ENCODE data around the gene KRTAP10-11.

KRTAP10-11 gene

DNA sequence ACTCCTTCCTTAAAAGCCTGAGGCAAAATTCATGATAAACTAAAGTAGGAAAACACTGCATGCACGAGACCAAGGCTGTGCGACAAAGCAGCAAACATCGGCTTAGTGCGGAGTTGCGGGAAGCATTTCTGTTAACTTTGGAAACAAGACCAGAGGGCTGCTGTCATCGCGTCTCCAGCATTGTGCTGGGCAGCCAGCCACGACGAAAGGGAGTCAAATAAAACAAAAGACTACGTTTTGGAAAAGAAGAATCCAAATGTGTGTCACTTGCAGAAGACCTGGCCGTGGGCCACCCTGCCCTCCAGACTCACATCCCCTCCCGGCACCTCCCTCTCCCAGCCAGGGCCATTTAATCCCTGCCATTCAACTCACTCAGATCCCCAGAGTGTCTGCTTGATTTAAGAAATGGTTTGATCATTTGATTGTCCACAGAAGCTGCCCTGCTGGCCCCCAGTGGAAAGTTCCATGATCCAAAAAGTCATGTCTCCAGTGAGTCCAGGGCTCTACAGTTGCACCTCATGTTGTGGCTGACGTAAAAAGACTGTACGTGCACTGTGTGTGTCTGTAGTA lies 2.4 kb upstream of the KRTAP10-11 start:
- Mint-ChIP-seq H3K27ac (no peak overlapping the region), H3K9me3 (ENCODE audit: low read depth) (peaks cover 27% of the 10 kb centered on the region), H3K36me3 (peaks cover 18% of the 10 kb centered on the region), H3K27me3 (no peaks in the 10 kb centered on the region), H3K4me3 (no peak overlapping the region), H3K4me1 (ENCODE audit: low read depth) (peaks cover 9% of the 10 kb centered on the region)

DNA sequence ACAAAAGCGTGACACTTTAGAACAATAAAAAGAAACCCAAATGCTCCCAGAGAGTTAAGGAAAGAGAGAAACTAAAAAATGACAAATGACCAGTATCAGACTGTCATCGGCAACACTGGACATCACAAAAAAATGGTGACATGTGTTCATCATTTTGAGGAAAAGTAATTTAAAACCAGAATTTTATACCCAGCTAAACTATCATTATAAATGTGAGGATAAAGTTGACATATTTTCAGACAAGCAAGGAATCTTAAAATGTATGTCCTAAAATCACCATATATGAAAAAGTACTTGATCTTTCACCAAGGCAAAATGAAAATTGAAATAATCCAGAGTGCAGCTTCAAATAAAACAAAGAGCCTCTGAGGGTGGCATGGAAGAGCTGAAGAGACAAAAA lies 1.3 kb upstream of the KRTAP10-11 start:
- H3K4me1 Mint-ChIP-seq (ENCODE audit: low read depth), result peaks cover 9% of the 10 kb centered on the region
- H3K36me3 Mint-ChIP-seq, result peaks cover 18% of the 10 kb centered on the region
- peaks cover 27% of the 10 kb centered on the region for H3K9me3 Mint-ChIP-seq (ENCODE audit: low read depth)
- no peak overlapping the region for H3K27ac Mint-ChIP-seq
- no peak overlapping the region for H3K4me3 Mint-ChIP-seq
- no peaks in the 10 kb centered on the region for H3K27me3 Mint-ChIP-seq

DNA sequence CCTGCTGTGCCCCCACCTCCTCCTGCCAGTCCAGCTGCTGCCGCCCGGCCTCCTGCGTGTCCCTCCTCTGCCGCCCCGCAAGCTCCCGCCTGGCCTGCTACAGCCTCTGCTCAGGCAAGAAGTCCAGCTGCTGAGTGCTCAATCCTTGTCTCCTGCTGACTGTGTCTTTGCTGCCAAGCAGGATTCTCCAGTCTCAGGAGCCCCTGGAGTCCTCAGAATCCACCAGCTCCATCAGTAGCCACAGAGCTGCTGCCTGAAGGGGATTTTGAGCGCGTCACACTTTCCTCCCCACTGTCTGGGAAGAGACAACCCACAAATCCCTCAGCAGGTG lies 973 bp downstream of the KRTAP10-11 start:
- peaks cover 10% of the 10 kb centered on the region for H3K36me3 Mint-ChIP-seq
- no peak overlapping the region for H3K27ac Mint-ChIP-seq
- H3K4me3 Mint-ChIP-seq, result no peak overlapping the region
- no peaks in the 10 kb centered on the region for H3K27me3 Mint-ChIP-seq
- H3K9me3 Mint-ChIP-seq (ENCODE audit: low read depth), result peaks cover 18% of the 10 kb centered on the region
- peaks cover 12% of the 10 kb centered on the region for H3K4me1 Mint-ChIP-seq (ENCODE audit: low read depth)

DNA sequence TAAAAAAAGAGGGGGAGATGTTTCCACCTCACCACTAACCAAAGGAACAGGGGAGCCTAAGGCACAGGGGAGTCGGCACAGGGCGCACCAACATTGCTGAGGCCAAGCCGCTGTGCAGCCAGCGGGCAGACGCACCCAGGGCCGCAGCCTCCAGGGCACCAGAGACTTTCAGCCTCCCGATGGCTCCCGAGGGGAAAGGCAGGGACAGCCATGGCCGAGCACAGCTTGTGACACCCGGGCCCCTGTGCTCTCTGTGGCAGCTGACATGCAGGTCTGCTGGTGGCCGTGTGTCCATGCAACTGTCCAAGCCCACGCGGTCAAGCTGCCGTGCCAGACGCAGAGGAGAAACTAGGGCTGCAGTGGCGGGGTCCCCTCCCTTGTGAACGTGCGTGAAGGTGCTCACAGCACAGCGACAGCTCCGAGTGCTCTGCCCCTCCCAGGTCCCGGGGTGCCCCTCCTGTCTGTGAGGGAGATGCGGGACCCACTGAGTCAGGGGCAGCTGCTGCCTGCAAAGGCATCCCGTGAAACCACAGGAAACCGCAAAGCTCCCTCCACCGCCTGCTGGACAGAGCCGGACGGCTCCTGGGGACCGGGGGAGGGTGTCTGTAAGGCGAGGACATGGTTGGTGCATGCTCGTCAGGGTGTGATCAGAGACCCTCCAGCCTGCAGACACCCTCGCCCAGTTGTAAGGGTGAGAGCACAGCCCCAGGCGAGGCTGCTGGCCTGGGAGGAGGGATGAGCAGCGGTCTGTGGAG lies 2.5 kb downstream of the KRTAP10-11 start:
- Mint-ChIP-seq H3K27me3 (no peaks in the 10 kb centered on the region), H3K36me3 (peaks cover 6% of the 10 kb centered on the region), H3K4me1 (ENCODE audit: low read depth) (peaks cover 19% of the 10 kb centered on the region), H3K4me3 (no peak overlapping the region), H3K27ac (no peak overlapping the region), H3K9me3 (ENCODE audit: low read depth) (peaks cover 12% of the 10 kb centered on the region)

DNA sequence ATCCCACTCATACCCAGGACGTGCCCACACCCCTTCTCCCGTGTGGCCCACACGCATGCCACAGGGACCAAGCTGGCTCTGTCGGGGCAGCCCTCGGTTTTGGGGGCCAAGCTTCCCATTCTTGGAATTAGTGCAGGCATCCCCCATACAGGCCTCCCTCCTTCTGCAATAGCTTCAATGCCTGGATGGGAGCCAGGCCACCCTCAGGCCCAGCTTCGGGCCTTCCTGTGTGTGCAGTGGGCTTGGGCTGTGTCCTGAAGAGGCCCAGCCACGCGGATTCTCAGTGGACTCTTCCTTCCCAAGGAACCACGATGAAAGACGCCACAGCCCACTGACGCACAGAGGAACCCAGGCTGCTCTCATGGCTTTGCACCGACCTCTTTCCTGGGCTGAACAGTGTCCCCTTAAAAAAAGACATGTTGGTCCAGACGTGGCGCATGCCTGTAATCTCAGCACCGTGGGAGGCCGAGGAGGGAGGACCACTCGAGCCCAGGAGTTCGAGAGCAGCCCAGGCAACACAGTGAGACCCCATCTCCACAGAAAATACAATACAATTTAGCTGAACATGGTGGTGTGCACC lies 3.4 kb downstream of the KRTAP10-11 start:
- Mint-ChIP-seq H3K27ac (no peak overlapping the region), H3K36me3 (peaks cover 5% of the 10 kb centered on the region), H3K4me1 (ENCODE audit: low read depth) (peaks cover 27% of the 10 kb centered on the region), H3K4me3 (no peak overlapping the region), H3K9me3 (ENCODE audit: low read depth) (peaks cover 5% of the 10 kb centered on the region), H3K27me3 (no peaks in the 10 kb centered on the region)

DNA sequence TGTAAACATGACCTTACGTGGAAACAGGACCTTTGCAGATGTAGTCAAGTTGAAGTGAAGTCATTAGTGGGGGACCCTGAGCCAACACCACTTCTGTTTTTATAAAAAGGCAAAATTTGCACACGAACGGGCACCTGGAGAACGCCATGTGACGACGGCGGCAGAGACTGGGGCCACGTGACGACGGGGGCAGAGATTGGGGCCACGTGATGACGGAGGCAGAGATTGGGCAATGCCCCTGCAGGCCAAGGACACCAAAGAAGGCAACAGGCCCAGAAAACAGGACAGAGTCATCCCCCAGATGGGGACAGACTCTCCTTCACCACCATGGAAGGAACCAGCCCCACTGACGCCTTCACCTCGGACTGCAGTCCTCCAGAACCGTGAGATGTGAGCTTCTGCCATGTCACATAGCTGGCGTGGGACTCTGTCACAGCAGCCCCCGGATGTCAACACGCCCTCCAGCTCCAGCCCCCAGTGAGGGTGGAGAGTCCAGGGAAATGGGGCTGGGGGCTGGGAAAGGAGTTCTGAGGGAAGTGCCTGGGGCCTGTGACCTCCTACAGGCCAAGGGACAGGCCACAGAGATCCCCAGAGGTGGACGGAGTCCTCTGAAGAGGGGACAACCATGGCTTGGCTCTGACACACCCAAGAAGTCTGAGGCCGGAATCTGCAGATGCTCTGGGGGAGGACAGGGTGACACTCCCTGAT lies 4.2 kb downstream of the KRTAP10-11 start:
- no peak overlapping the region for H3K4me3 Mint-ChIP-seq
- no peaks in the 10 kb centered on the region for H3K27me3 Mint-ChIP-seq
- H3K27ac Mint-ChIP-seq, result no peak overlapping the region
- no peaks in the 10 kb centered on the region for H3K9me3 Mint-ChIP-seq (ENCODE audit: low read depth)
- peaks cover 33% of the 10 kb centered on the region for H3K4me1 Mint-ChIP-seq (ENCODE audit: low read depth)
- no peaks in the 10 kb centered on the region for H3K36me3 Mint-ChIP-seq

DNA sequence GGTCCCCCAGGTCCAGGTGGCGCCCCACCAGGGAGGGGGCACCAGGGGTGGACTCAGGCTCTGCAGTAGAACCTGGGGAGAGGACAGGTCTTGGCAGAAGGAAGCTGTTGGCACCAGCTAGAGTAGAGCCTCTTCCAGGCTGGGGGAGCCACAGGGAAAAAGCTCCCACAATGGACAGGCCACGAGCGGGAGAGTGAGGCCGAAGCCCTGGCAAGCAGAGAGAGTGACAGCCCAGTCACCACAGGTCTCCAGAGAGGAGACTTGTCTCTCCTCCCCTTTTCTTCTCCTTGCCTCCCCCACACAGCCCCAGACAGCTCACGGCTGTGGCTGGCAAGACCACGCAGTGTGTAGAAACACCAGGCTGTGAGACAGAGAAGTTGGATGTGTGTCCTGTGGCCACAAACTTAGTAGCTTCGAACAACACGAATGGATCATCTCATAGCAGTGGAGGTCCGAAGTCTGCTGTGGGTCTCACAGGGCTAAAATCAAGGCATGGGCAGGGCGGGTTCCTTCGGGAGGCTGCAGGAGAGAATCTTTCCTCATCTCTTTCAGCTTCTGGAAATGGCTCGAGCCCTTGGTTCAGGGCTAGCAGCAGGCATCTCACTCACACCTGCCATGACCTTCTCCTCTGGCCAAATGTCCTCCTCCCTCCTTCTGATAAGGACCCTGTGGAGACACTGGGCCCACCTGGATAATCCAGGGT lies 4.9 kb downstream of the KRTAP10-11 start:
- Mint-ChIP-seq H3K27me3 (no peaks in the 10 kb centered on the region), H3K27ac (no peak overlapping the region), H3K4me3 (no peak overlapping the region), H3K36me3 (peaks cover under 1% of the 10 kb centered on the region), H3K9me3 (ENCODE audit: low read depth) (peaks cover under 1% of the 10 kb centered on the region), H3K4me1 (ENCODE audit: low read depth) (peaks cover 40% of the 10 kb centered on the region)

DNA sequence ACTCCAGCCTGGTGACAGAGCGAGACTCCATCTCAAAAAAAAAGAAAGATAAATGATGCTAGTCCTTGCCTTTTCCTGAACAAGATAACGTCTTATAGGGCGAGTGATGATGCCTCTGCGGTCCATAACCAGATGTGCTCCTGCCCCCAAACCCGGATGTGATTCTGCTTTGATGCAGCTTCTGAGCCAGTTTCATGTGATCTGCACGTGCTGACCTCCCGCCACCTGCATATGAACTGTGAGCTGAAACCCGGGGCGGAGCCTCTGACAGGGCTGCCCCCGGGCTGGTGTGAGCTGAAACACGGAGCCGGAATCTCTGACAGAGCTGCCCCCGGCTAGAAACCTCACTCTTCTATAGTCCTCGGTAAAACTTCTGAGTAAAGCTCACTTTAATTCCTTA lies 6.9 kb downstream of the KRTAP10-11 start:
- peak overlapping the region; percentile 69 for H3K27ac Mint-ChIP-seq
- no peaks in the 10 kb centered on the region for H3K27me3 Mint-ChIP-seq
- peaks cover 6% of the 10 kb centered on the region for H3K9me3 Mint-ChIP-seq (ENCODE audit: low read depth)
- peaks cover 52% of the 10 kb centered on the region for H3K4me1 Mint-ChIP-seq (ENCODE audit: low read depth)
- H3K4me3 Mint-ChIP-seq, result no peak overlapping the region
- H3K36me3 Mint-ChIP-seq, result peaks cover 9% of the 10 kb centered on the region

DNA sequence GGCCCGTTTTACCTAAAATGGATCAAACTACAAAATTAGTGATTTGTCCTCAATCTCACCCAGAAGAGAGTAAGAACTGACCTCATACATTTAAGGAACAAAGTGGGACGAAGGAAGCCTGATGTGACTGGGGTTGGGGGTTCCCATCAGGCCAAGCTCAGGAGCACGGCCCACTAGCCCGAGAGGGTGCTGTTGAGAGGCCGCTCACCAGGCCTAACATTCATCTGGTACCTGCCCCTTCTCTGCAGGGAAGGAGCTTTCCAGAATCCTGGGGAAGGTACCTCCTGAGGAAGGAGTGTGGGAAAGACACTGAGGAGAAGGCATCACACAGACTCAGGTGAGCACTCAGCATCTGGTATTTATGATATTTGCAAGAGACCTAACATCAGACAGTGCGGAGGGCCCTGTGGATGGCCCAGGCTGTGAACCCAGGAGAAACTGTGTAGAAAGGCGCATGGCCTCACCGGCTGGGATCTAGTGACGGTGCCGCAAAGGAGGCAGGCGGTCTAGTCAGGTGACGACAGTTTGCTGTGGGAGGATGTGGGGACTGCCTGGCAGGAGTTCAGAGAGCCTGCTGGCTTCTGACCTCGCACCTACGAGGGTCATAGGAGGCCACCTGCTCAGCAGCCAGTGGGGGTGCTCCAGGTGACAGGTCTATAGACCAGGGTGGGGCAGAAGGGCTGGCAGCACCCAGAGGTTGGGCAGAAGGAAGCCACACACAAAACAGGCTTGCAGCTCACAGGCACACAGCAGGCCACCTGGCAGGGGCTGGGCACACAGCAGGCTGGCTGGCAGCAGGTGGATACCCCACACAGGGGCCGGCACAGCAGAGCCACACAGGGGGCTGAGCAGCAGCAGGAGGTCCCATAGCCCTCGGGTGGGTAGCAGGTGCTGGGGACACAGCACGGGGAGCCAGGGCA lies 7.7 kb downstream of the KRTAP10-11 start:
- Mint-ChIP-seq H3K27ac (peak overlapping the region; percentile 69), H3K9me3 (ENCODE audit: low read depth) (peaks cover 6% of the 10 kb centered on the region), H3K4me1 (ENCODE audit: low read depth) (peaks cover 60% of the 10 kb centered on the region), H3K27me3 (no peaks in the 10 kb centered on the region), H3K36me3 (peaks cover 9% of the 10 kb centered on the region), H3K4me3 (peak overlapping the region; percentile 22)

DNA sequence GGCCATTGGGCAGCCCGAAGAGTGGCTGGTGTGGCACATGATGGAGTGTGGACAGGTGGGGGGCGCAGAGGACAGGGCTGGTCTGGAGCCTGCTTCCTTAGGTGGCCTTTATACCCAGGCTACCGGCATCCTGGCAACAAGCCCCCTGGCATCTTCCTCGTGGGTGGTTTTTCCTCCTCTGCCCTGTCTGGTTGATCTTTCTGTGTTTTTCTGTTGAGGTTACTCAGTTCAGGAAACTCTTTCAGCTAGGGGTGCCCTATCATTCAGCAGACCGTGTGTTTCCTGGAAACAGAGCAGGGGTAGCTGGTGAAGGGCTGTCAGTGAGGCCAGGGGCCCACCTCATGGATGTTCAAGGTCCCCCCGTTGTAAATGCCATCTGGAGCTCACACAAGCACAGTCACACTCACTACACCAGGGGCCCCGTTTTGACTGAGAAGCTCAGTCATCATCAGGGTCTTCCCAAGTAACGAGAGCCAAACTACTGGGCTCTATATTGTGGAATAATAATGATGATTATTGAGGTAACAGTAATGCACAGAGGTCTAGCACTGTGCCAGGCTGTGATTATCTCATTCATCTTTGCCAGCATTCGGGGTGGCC lies 8.5 kb downstream of the KRTAP10-11 start, which contains the start of gene KRTAP12-4:
TSS of gene KRTAP12-4 (minus strand) at position 84 of the 600 bp plus-strand sequence. CDS start at position 39, 45 bp downstream.
- H3K9me3 Mint-ChIP-seq (ENCODE audit: low read depth), result peaks cover 6% of the 10 kb centered on the region
- H3K27ac Mint-ChIP-seq, result peak within 1 kb of the TSS; percentile 69
- peak within 1 kb of the TSS; percentile 57 for H3K4me3 Mint-ChIP-seq
- peaks cover 68% of the 10 kb centered on the region for H3K4me1 Mint-ChIP-seq (ENCODE audit: low read depth)
- H3K36me3 Mint-ChIP-seq, result peaks cover 9% of the 10 kb centered on the region
- H3K27me3 Mint-ChIP-seq, result no peaks in the 10 kb centered on the region

DNA sequence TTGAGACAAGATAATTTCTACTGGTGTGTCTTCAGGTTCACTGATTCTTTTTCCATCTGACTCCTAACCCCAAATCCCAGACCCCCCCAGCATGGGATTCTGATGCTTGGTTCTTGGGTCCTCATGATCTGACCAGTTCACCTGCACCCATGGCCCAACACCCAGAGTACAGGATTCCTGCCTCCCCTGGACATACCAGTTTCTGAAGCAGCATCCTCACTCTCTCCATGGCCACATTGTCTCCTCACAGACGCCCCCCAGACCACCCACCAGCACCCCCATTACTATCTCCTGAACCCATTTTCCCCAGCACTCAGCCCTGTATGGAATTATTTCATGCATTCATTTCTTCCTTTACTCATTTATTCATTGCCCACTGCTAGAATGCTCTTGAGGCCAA lies 10.7 kb downstream of the KRTAP10-11 start:
- Mint-ChIP-seq H3K36me3 (peaks cover 9% of the 10 kb centered on the region), H3K27me3 (no peaks in the 10 kb centered on the region), H3K27ac (peak overlapping the region; percentile 88), H3K4me1 (ENCODE audit: low read depth) (peaks cover 73% of the 10 kb centered on the region), H3K4me3 (peak overlapping the region; percentile 68), H3K9me3 (ENCODE audit: low read depth) (peaks cover 6% of the 10 kb centered on the region)

DNA sequence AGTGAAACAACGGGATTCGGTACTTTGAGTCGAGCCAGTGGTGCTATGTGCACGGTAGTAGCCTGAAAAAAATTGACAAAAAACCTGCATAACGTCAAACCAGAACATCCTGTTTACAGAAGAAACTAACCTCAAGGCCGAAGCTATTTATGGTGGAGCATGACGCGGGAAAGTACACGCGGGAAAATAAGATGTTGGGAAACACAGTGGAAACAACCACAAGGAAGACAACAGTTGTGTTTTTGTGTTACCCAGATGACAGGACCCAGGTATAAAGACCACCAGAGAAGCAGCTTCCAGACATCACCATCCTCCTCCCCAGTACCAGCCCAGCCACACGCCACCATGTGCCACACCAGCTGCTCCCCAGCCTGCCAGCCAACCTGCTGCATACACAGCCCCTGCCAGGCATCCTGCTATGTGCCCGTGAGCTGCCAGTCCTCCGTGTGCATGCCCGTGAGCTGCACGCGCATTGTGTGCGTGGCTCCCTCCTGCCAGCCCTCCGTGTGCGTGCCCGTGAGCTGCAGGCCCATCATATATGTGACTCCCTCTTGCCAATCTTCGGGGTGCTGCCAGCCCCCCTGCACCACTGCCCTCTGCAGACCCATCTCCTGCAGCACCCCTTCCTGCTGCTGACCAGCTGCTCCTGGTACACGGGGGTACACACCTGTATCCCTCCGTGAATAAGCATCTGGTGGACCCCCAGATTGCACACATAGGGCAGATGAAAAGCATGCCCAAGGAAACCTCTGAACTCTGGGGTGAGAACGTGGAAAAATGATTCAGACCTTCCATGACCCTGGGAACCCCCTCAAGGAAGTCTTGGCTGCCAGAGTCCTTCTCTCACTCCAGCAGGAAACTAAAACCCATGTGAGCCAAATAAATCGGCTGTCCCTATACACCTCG lies 11.7 kb downstream of the KRTAP10-11 start, which contains the start of gene KRTAP12-3:
TSS of gene KRTAP12-3 (plus strand) at position 298 of the 906 bp plus-strand sequence. CDS start at position 346, 48 bp downstream.
- H3K4me3 Mint-ChIP-seq, result peak within 1 kb of the TSS; percentile 68
- peaks cover 9% of the 10 kb centered on the region for H3K36me3 Mint-ChIP-seq
- H3K4me1 Mint-ChIP-seq (ENCODE audit: low read depth), result peaks cover 73% of the 10 kb centered on the region
- peaks cover 6% of the 10 kb centered on the region for H3K9me3 Mint-ChIP-seq (ENCODE audit: low read depth)
- no peaks in the 10 kb centered on the region for H3K27me3 Mint-ChIP-seq
- peak within 1 kb of the TSS; percentile 88 for H3K27ac Mint-ChIP-seq

DNA sequence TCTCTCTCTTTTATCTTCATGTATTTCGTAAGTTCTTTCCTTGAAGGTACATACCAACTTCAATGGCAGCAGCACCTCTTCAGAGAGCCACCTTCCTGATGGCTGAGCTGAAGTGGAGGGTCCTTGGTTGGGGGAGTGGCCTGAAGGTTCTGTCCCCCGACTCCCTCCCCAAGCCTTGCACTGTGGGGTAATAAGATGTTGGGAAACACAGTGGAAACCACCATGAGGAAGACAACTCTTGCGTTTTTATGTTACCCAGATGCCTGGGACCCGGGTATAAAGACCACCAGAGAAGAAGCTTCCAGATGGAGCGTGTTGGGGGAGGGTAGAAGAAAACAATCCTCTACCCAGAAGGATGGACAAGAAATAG lies 12.3 kb downstream of the KRTAP10-11 start:
- Mint-ChIP-seq H3K4me3 (peak overlapping the region; percentile 68), H3K36me3 (peaks cover 9% of the 10 kb centered on the region), H3K27me3 (no peaks in the 10 kb centered on the region), H3K27ac (peak overlapping the region; percentile 88), H3K9me3 (ENCODE audit: low read depth) (peaks cover 6% of the 10 kb centered on the region), H3K4me1 (ENCODE audit: low read depth) (peaks cover 68% of the 10 kb centered on the region)

All from activated naive CD8-positive, alpha-beta T cell (primary cell).